GM23248 (cell line): ENCODE data around the gene SEMA3B. TPM values are rescaled to one million over a fixed set of nuclear protein-coding genes. Genes with fewer than 3 reads are reported as not detected.
A peak's percentile ranks its signal among the peaks of the same experiment; 100 is the strongest.

ENCODE experiments used
- DNase-seq: peaks from one replicate; pipeline ENCODE4 v3.0.0-alpha.2; 2015
- H2AFZ ChIP-seq: fragments of 200-600 bp; sonication (generic); 2 replicates; pipeline ENCODE4 v1.6.1; 2016; ENCODE audit warnings: antibody characterized with exemption
- H3F3A ChIP-seq: fragments of 200-600 bp; sonication (generic); 2 replicates; pipeline ENCODE4 v1.6.1; 2016; ENCODE audit warnings: mild to moderate bottlenecking, antibody characterized with exemption, mixed run types; ENCODE audit not compliant: insufficient read depth
- H3K27ac ChIP-seq: fragments of 200-600 bp; sonication (generic); 2 replicates; pipeline ENCODE4 v1.5.1; 2016; ENCODE audit warnings: mild to moderate bottlenecking
- H3K27me3 ChIP-seq: fragments of 200-600 bp; sonication (generic); replicated peaks from 2 replicates; pipeline ENCODE4 v1.6.1; 2016; ENCODE audit warnings: mild to moderate bottlenecking; ENCODE audit not compliant: insufficient read depth
- H3K36me3 ChIP-seq: fragments of 200-600 bp; sonication (generic); 2 replicates; pipeline ENCODE4 v1.6.1; 2016; ENCODE audit warnings: low read depth, mild to moderate bottlenecking
- H3K4me1 ChIP-seq: fragments of 200-600 bp; sonication (generic); 2 replicates; pipeline ENCODE4 v1.6.1; 2016; ENCODE audit warnings: mild to moderate bottlenecking; ENCODE audit not compliant: insufficient read depth
- H3K4me2 ChIP-seq: fragments of 200-600 bp; sonication (generic); one replicate; pipeline ENCODE4 v1.6.1; 2016; ENCODE audit warnings: mild to moderate bottlenecking; ENCODE audit not compliant: unreplicated experiment
- H3K4me3 ChIP-seq: fragments of 200-600 bp; sonication (generic); 2 replicates; pipeline ENCODE4 v1.5.1; 2016; ENCODE audit warnings: mild to moderate bottlenecking
- H3K79me2 ChIP-seq: fragments of 200-600 bp; sonication (generic); 2 replicates; pipeline ENCODE4 v1.6.1; 2016; ENCODE audit warnings: mild to moderate bottlenecking; ENCODE audit not compliant: insufficient read depth
- H3K9ac ChIP-seq: fragments of 200-600 bp; sonication (generic); 2 replicates; pipeline ENCODE4 v1.6.1; 2016; ENCODE audit warnings: mild to moderate bottlenecking
- H3K9me2 ChIP-seq: fragments of 200-600 bp; sonication (generic); 2 replicates; pipeline ENCODE4 v1.6.1; 2016; ENCODE audit warnings: mixed run types, mild to moderate bottlenecking, moderate library complexity; ENCODE audit not compliant: insufficient read depth
- H3K9me3 ChIP-seq: fragments of 200-600 bp; sonication (generic); one replicate; pipeline ENCODE4 v1.6.1; 2017; ENCODE audit warnings: low read depth
- H4K20me1 ChIP-seq: fragments of 200-600 bp; sonication (generic); 2 replicates; pipeline ENCODE4 v1.6.0; 2016; ENCODE audit not compliant: insufficient read depth
- EZH2 ChIP-seq: fragments of 200-600 bp; sonication (generic); IDR thresholded peaks from 2 replicates; pipeline ENCODE4 v1.6.1; 2018; ENCODE audit warnings: antibody characterized with exemption, mild to moderate bottlenecking; ENCODE audit not compliant: insufficient read depth, poor library complexity, severe bottlenecking
- EZH2phosphoT487 ChIP-seq: fragments of 200-600 bp; sonication (generic); IDR thresholded peaks from 2 replicates; pipeline ENCODE4 v1.6.1; 2018; ENCODE audit warnings: antibody characterized with exemption, moderate library complexity, mild to moderate bottlenecking, low read depth; ENCODE audit not compliant: insufficient read depth
- WGBS, 2 experiments: methylation state at CpG; one replicate each; pipeline ENCODE4 v1.1.6; 2015 to 2017; ENCODE audit warnings: low lambda C conversion rate in 2 of 2, low coverage in 1 of 2; ENCODE audit errors: missing lambda C conversion rate in 2 of 2; 5-methylcytosine and 5-hydroxymethylcytosine counted together
- in situ Hi-C: fragments of 300-500 bp; cut with MboI; formaldehyde crosslinking; loops from 2 replicates; pipeline ENCODE4 v1.15.0; 2020
- polyA plus RNA-seq: library from polyadenylated mRNA; unstranded; fragments of >200 nt; fragmentation: Nextera tagmentation; extraction: Ambion mirVana; gene quantifications from 2 replicates; pipeline ENCODE4 v1.2.1, GENCODE V29; 2016
- total RNA-seq: library from RNA; depleted of rRNA; stranded (reverse); fragments of >200 nt; shearing (Covaris generic); gene quantifications from 2 replicates; pipeline ENCODE4 v1.2.3, GENCODE V29; 2014

Gene SEMA3B
- total and polyA plus RNA-seq, 2 experiments from 2014 or later = 7.6 to 8.8 TPM

DNA sequence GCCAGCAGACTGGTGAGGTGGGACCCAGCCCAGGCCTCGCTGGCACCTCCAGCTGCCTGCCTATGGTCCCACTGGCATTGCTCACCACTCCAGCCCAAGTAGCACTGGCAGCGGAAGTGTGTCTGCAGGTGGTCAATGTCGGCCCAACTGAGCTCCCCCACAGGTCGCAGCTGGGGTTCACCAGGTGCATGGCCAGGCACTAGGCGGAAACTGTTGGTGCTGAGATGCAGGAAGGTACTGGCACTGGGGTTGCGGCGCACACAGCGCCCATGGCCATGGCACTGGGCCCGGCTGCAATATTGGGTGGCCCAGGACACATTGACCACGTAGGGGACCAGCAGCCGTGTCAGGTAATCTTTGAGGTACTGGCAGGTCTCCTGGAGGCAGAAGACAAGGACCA lies 49.2 kb downstream of the SEMA3B start:
- WGBS, 2 experiments = 85 to 88% methylated on average over 10 to 11 of the region's 11 CpGs
- Histone ChIP-seq H3K9me3 (no peaks in the 10 kb centered on the region), H3K36me3 (no peaks in the 10 kb centered on the region)

GRCh38 chr3:50318615-50319014 lies 49.7 kb downstream of the SEMA3B start:
- no peak overlapping the region for H3K4me3 ChIP-seq
- no peak for TF ChIP-seq EZH2phosphoT487
- no peak for TF ChIP-seq EZH2
- H4K20me1 ChIP-seq = no peaks in the 10 kb centered on the region
- WGBS, 2 experiments = 91 to 97% methylated on average over 10 of the region's 10 CpGs
- peaks cover 11% of the 10 kb centered on the region; the same call in 1 of the 2 replicates for H3K4me1 ChIP-seq
- no peaks in the 10 kb centered on the region for H3K27me3 ChIP-seq
- no peaks in the 10 kb centered on the region for H3K9me3 ChIP-seq
- in situ Hi-C loops = no loop called here
- no peak overlapping the region for H3K4me2 ChIP-seq
- peaks cover 9% of the 10 kb centered on the region; the same call in 1 of the 2 replicates for H3F3A ChIP-seq
- H3K36me3 ChIP-seq = no peaks in the 10 kb centered on the region
- H3K79me2 ChIP-seq = peaks cover 27% of the 10 kb centered on the region
- H3K9me2 ChIP-seq = no peaks in the 10 kb centered on the region
- no peak overlapping the region for H3K27ac ChIP-seq
- H3K9ac ChIP-seq = 0 out of 2 replicates have a peak overlapping the region, but pooled peaks have one; percentile 3
- H2AFZ ChIP-seq = no peak overlapping the region
- no peak for DNase-seq

More for the DNA sequence above, 49.2 kb downstream of the SEMA3B start:
- Histone ChIP-seq H3K79me2 (peaks cover 27% of the 10 kb centered on the region), H3K4me2 (no peak overlapping the region), H3K27me3 (no peaks in the 10 kb centered on the region), H2AFZ (no peak overlapping the region), H3K4me3 (no peak overlapping the region), H4K20me1 (no peaks in the 10 kb centered on the region), H3K4me1 (peaks cover 11% of the 10 kb centered on the region; the same call in 1 of the 2 replicates), H3F3A (peaks cover 13% of the 10 kb centered on the region; the same call in 1 of the 2 replicates), H3K27ac (no peak overlapping the region), H3K9ac (no peak overlapping the region), H3K9me2 (no peaks in the 10 kb centered on the region)
- TF ChIP-seq EZH2phosphoT487 (no peak), EZH2 (no peak)
- in situ Hi-C loops = no loop called here
- no peak for DNase-seq

GRCh38 chr3:50319181-50319893 lies 50.4 kb downstream of the SEMA3B start:
- H3K27me3 ChIP-seq = no peaks in the 10 kb centered on the region
- H3K9me2 ChIP-seq = no peaks in the 10 kb centered on the region
- H3K4me2 ChIP-seq = no peak overlapping the region
- no peak overlapping the region for H3K4me3 ChIP-seq
- in situ Hi-C loops = no loop called here
- peaks cover 2% of the 10 kb centered on the region; the same call in 1 of the 2 replicates for H3F3A ChIP-seq
- H2AFZ ChIP-seq = no peak overlapping the region
- H3K27ac ChIP-seq = no peak overlapping the region
- peak overlapping the region; percentile 3; the same call in 1 of the 2 replicates for H3K9ac ChIP-seq
- 89 to 90% methylated on average over 16 of the region's 16 CpGs for WGBS, 2 experiments
- H4K20me1 ChIP-seq = no peaks in the 10 kb centered on the region
- no peak for DNase-seq
- peaks cover 27% of the 10 kb centered on the region for H3K79me2 ChIP-seq
- no peaks in the 10 kb centered on the region for H3K9me3 ChIP-seq
- H3K36me3 ChIP-seq = no peaks in the 10 kb centered on the region
- TF ChIP-seq EZH2phosphoT487 (no peak), EZH2 (no peak)
- peaks cover 11% of the 10 kb centered on the region; the same call in 1 of the 2 replicates for H3K4me1 ChIP-seq

DNA sequence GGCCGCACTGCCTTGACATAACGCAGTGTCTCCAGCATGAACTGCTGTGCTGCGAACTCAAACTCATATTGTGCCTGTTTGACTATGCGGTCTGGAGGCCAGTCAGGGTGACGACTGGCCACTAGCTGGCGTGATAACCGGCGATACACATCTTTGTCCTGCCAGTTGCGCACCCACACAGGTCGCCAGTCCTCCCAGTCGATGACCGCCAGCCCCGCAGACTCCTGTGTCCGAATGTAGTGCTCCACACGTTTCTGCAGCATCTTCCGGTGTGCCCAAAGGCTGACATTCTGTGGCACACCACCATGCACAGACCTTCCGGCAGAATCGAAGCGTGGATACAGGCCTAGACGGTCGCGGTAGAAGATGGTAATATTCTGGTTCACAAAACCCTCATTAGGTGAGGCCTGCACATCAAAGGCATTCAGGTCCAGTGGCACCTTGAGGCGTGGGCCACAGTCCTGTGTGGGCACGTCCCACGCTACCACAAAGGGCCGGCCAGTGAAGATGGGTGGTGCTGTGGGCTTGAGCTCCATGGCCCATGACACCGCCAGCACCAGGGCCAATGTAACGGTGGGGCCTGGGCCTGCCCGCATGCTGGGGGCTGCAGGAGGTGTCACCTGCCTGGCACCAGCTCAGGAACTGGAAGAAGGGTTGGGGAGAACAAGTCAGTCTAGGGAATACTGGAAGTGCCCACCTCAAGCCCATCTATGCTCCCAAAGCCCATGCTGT lies 51.1 kb downstream of the SEMA3B start:
- no peaks in the 10 kb centered on the region for H3K9me2 ChIP-seq
- WGBS, 2 experiments = 85 to 87% methylated on average over 29 of the region's 29 CpGs
- no peak overlapping the region; the same call in 1 of the 2 replicates for H2AFZ ChIP-seq
- DNase-seq = no peak
- H3K4me3 ChIP-seq = peak overlapping the region; percentile 91
- in situ Hi-C loops = no loop called here
- H3K9me3 ChIP-seq = no peaks in the 10 kb centered on the region
- H3F3A ChIP-seq = no peaks in the 10 kb centered on the region
- H3K27me3 ChIP-seq = no peaks in the 10 kb centered on the region
- peak overlapping the region; percentile 91 for H3K4me2 ChIP-seq
- no peaks in the 10 kb centered on the region for H3K36me3 ChIP-seq
- peaks cover 11% of the 10 kb centered on the region; the same call in 1 of the 2 replicates for H3K4me1 ChIP-seq
- peaks cover 27% of the 10 kb centered on the region for H3K79me2 ChIP-seq
- peak overlapping the region; percentile 96 for H3K9ac ChIP-seq
- TF ChIP-seq EZH2phosphoT487 = no peak
- no peak for TF ChIP-seq EZH2
- no peak overlapping the region for H3K27ac ChIP-seq
- H4K20me1 ChIP-seq = no peaks in the 10 kb centered on the region
